DND-41 (cell line): ENCODE measurements around the gene GRK6.

ENCODE experiments used
- EZH2 ChIP-seq: IDR thresholded peaks from 3 replicates; pipeline ENCODE4 v1.6.1; 2012; ENCODE audit warnings: borderline replicate concordance, low read depth, mild to moderate bottlenecking, moderate library complexity, low read length, inconsistent platforms; ENCODE audit not compliant: severe bottlenecking
- TF ChIP-seq, protein P1 (sequence below): IDR thresholded peaks from 2 replicates; pipeline ENCODE4 v1.5.1; 2012; ENCODE audit warnings: borderline replicate concordance, low read length, moderate library complexity, mild to moderate bottlenecking; ENCODE audit not compliant: poor library complexity, severe bottlenecking; ENCODE audit errors: extremely low read depth

DNA sequence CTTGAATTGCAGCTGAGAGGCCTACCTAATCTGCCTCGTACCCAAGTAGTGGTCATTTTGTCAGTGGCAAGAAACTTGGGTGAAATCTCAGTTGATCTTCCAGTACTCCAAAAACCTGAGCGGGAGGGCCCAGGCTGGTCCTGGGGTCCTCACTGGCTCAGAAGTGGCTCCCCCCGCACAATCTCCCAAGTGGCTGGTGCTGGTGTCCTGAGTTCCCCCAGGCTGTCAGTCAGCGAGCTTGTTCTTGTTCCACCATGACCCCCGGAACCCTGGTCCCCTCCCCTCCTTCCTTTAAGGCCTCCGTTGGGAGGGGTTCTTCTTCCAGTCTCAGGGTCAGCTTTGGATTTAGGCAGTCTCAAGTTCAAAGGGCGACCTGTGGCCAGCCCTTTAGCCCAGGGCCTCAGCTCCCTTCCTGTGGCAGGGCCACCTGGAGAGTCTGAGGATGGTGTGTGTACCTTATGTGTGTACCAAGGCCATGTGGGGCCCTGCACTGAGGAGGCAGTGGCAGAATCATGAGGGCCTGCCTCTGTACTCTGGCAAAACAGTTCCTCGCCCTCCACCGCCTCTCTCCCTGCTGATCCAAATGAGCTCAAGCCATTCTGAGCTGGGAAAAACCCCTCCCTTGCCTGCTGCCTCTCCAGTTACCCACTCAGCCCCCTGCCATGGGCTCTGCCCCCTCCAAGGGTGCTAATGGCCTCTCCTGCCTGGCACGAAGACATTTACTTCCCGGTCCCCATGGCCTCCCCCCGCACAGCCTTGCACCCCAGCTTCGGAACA lies 51.4 kb downstream of the GRK6 start:
- TF ChIP-seq EZH2 = no peak
- TF ChIP-seq, protein P1, sequence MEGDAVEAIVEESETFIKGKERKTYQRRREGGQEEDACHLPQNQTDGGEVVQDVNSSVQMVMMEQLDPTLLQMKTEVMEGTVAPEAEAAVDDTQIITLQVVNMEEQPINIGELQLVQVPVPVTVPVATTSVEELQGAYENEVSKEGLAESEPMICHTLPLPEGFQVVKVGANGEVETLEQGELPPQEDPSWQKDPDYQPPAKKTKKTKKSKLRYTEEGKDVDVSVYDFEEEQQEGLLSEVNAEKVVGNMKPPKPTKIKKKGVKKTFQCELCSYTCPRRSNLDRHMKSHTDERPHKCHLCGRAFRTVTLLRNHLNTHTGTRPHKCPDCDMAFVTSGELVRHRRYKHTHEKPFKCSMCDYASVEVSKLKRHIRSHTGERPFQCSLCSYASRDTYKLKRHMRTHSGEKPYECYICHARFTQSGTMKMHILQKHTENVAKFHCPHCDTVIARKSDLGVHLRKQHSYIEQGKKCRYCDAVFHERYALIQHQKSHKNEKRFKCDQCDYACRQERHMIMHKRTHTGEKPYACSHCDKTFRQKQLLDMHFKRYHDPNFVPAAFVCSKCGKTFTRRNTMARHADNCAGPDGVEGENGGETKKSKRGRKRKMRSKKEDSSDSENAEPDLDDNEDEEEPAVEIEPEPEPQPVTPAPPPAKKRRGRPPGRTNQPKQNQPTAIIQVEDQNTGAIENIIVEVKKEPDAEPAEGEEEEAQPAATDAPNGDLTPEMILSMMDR = no peak
